ENCODE data around the gene HARBI1.

DNA sequence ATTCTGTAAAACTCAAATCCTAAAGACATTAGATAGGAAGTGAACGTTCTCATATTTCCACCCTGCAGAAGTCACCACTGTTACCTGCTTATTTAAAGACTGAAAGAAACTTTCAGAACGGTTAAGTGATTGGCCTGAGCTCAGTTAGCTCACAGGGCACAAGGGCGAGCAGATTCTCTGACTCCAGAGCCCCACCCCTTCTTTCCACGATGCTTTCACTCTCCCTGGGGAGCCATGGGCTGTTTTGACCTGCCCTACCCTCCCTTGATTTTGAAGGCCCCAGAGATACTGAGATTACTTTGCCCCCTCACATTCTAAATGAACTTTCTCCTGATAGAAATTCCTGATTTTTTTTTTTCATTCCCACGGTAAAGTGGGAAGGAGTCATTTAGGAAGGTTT is 49.5 kb upstream of the HARBI1 start:
- no peak for TF ChIP-seq POLR2AphosphoS5 (IDR thresholded peaks at IDR 0.05; ENCODE audit: low read depth, low read length)
- TF ChIP-seq TAF1 (IDR thresholded peaks at IDR 0.05; ENCODE audit: borderline replicate concordance, low read depth, low read length): no peak
- no peak for TF ChIP-seq POLR2A (IDR thresholded peaks at IDR 0.05; ENCODE audit: low read depth, low read length)

Measured in GM12892 (cell line).